Left renal cortex interstitium (tissue), 4 donors: ENCODE data around the gene MRPS21. TPM values are rescaled to one million over a fixed set of nuclear protein-coding genes. Genes with fewer than 3 reads are reported as not detected.
A peak's percentile ranks its signal among the peaks of the same experiment; 100 is the strongest.
"Not testable (repeated sequence)": the region's sequence is repeated elsewhere in the genome, so short reads cannot be mapped to it uniquely, and the experiment has no call there.

ENCODE experiments used
- DNase-seq, 4 donors: peaks; one replicate each; pipeline ENCODE4 v3.0.0-alpha.2; 2013; ENCODE audit warnings: low read depth in 4 of 4, low spot score in 2 of 4, missing footprints in 1 of 4
- polyA plus RNA-seq, 4 donors: library from polyadenylated mRNA; unstranded; fragments of 120-200 nt; gene quantifications; one replicate each; pipeline ENCODE4 v1.2.1, GENCODE V29; 2013; ENCODE audit not compliant: insufficient read length in 4 of 4

Gene MRPS21
- polyA plus RNA-seq, 4 donors = 67.5 to 86.0 (median 74.0) TPM

GRCh38 chr1:150281221-150281757, 12.4 kb upstream of the MRPS21 start:
- DNase-seq = peak in 2 of 4 donors; percentile 54 to 58

GRCh38 chr1:150281758-150282557, 11.7 kb upstream of the MRPS21 start, which contains the start of gene CIART:
TSS of gene CIART (plus strand) at chr1:150282554. CDS start at chr1:150283268, 714 bp downstream.
- DNase-seq = peak in 3 of 4 donors; percentile 87 to 95 (median 92)

- peak in 1 of 4 donors; percentile 34 for DNase-seq
Measured at GRCh38 chr1:150282558-150282958, 11.1 kb upstream of the MRPS21 start.

GRCh38 chr1:150283260-150283659, 10.4 kb upstream of the MRPS21 start:
- DNase-seq = no peak

- no peak for DNase-seq
Measured at GRCh38 chr1:150288382-150288781, 5.3 kb upstream of the MRPS21 start.

- DNase-seq = no peak
Measured at GRCh38 chr1:150288822-150289221, 4.8 kb upstream of the MRPS21 start.

- no peak for DNase-seq
Measured at GRCh38 chr1:150295476-150295875, 1.8 kb downstream of the MRPS21 start.

GRCh38 chr1:150299716-150300115, 6.1 kb downstream of the MRPS21 start:
- no peak for DNase-seq

- DNase-seq = no peak
Measured at GRCh38 chr1:150302338-150302737, 8.7 kb downstream of the MRPS21 start.

- no peak for DNase-seq
Measured at GRCh38 chr1:150302902-150303301, 9.2 kb downstream of the MRPS21 start.

- not testable (repeated sequence) for DNase-seq
Measured at GRCh38 chr1:150308585-150308984, 14.9 kb downstream of the MRPS21 start.

GRCh38 chr1:150309758-150310508, 16.3 kb downstream of the MRPS21 start:
- DNase-seq = no peak

- DNase-seq = no peak
Measured at GRCh38 chr1:150311762-150312161, 18.1 kb downstream of the MRPS21 start.

- DNase-seq = not testable (repeated sequence)
Measured at GRCh38 chr1:150314691-150315090, 21.0 kb downstream of the MRPS21 start.

GRCh38 chr1:150320667-150320978, 27.0 kb downstream of the MRPS21 start:
- no peak for DNase-seq

- DNase-seq = no peak
Measured at GRCh38 chr1:150321826-150322166, 28.1 kb downstream of the MRPS21 start.

GRCh38 chr1:150322310-150322709, 28.6 kb downstream of the MRPS21 start:
- no peak for DNase-seq

- DNase-seq = no peak
Measured at GRCh38 chr1:150332651-150333290, 39.1 kb downstream of the MRPS21 start.

GRCh38 chr1:150346316-150346715, 52.7 kb downstream of the MRPS21 start:
- DNase-seq = no peak

- no peak for DNase-seq
Measured at GRCh38 chr1:150352866-150353265, 59.2 kb downstream of the MRPS21 start.
